ENCODE results near the gene PDGFD.

- no peak for TF ChIP-seq POLR2A (IDR thresholded peaks at IDR 0.05)
- TF ChIP-seq CTCF (IDR thresholded peaks at IDR 0.05), result no peak
Observed at GRCh38 chr11:104130161-104130560, 33.8 kb downstream of the PDGFD start.

Data from tibial nerve (tissue), 3 donors.